Psoas muscle (tissue), 8 donors: Measurements from ENCODE around the gene TLE2. TPM values are rescaled to one million over a fixed set of nuclear protein-coding genes. Genes with fewer than 3 reads are reported as not detected.

Experiments
- ATAC-seq, 4 donors: fragments of 200-7000 bp; cut with Tn5 transposase; one replicate each; pipeline ENCODE4 v1.9.1; 2020; ENCODE audit warnings: moderate library complexity in 3 of 4, mild to moderate bottlenecking in 2 of 4
- DNase-seq, 2 donors: peaks; one replicate each; pipeline ENCODE4 v3.0.0-alpha.2; 2020
- H3K27ac ChIP-seq: fragments of 200-600 bp; one replicate; pipeline ENCODE4 v1.8.0; 2022
- H3K27me3 ChIP-seq, 3 donors: fragments of 200-600 bp in 1 of 3; one replicate each; pipeline versions ENCODE4 v1.6.1 to v1.8.0; 2013 to 2022; ENCODE audit warnings: low read length in 2 of 3, mild to moderate bottlenecking in 2 of 3, moderate library complexity in 1 of 3; ENCODE audit not compliant: insufficient read depth in 3 of 3
- H3K36me3 ChIP-seq, 2 donors: fragments of 200-600 bp in 1 of 2; one replicate each; pipeline versions ENCODE4 v1.6.1 to v1.8.0; 2013 to 2022; ENCODE audit warnings: low read depth in 1 of 2, mild to moderate bottlenecking in 1 of 2, moderate library complexity in 1 of 2; ENCODE audit not compliant: insufficient read depth in 1 of 2
- H3K4me1 ChIP-seq: fragments of 200-600 bp; one replicate; pipeline ENCODE4 v1.8.0; 2022
- H3K4me3 ChIP-seq: fragments of 200-600 bp; one replicate; pipeline ENCODE4 v1.8.0; 2022; ENCODE audit warnings: mild to moderate bottlenecking
- H3K9me3 ChIP-seq: fragments of 200-600 bp; one replicate; pipeline ENCODE4 v1.8.0; 2022
- WGBS, 3 donors: extraction: QIAGEN DNeasy Blood & Tissue Kit; methylation state at CpG; one replicate each; pipeline versions ENCODE4 v1.1.6 to v1.1.7; 2013; 5-methylcytosine and 5-hydroxymethylcytosine counted together
- intact Hi-C, 2 donors: fragments of 100-400 bp; cut with DNase I; formaldehyde crosslinking; loops; one replicate each; pipeline versions ENCODE4 v1.11.0 to v1.14.2; 2022
- long read RNA-seq, 2 donors: library from polyadenylated mRNA; unstranded; transcript quantifications; one replicate each; pipeline ENCODE4 v2.0.0, GENCODE V29; 2021
- polyA plus RNA-seq, 3 donors: library from polyadenylated mRNA; stranded (reverse); fragments of 200-250 nt; gene quantifications; one replicate each; pipeline ENCODE4 v1.2.3, GENCODE V29; 2013
- total RNA-seq, 4 donors: library from RNA; stranded (reverse); fragmentation: NEBNext Ultra II Directional in 2 of 4; extraction: Animal tissue kit (Norgen Biotek cat#: 25700) in 2 of 4; gene quantifications; one replicate each; pipeline versions ENCODE4 v1.2.1 to v1.2.4, GENCODE V29; 2021 to 2023
- TF ChIP-seq, protein P1 (sequence below): fragments of 200-600 bp; IDR thresholded peaks from one replicate; pipeline ENCODE4 v1.8.0; 2022; ENCODE audit warnings: antibody characterized with exemption
- donor health status: healthy with polysubstance abuse.
- donor health status: DM: no; HTN: no; CAD: no; lungs with moderate emphysema.
- donor health status: Bipolar disorder and iron deficiency.
- donor health status: healthy.
- donor health status: DM: yes; HTN: yes; CAD: no.
- donor health status: DM: no; HTN: no; CAD: no.
- donor health status: DM: no; HTN: no; CAD: no.
- donor health status: DM: yes; HTN: yes; CAD: no.

The TLE2 gene
- total RNA-seq (10 to 100 TPM; 28.6 to 42.5 (median 36.1) TPM), polyA plus RNA-seq (10 to 100 TPM; 23.5 to 35.1 (median 31.8) TPM)
- long read RNA-seq, donor 1, partial matches to known transcripts, result 28 of 103 reads
- long read RNA-seq, donor 1, other reads (novel, unspliced or antisense), result 75 of 103 reads
- long read RNA-seq, donor 2, partial matches to known transcripts, result 35 of 154 reads
- long read RNA-seq, donor 2, other reads (novel, unspliced or antisense), result 119 of 154 reads

DNA sequence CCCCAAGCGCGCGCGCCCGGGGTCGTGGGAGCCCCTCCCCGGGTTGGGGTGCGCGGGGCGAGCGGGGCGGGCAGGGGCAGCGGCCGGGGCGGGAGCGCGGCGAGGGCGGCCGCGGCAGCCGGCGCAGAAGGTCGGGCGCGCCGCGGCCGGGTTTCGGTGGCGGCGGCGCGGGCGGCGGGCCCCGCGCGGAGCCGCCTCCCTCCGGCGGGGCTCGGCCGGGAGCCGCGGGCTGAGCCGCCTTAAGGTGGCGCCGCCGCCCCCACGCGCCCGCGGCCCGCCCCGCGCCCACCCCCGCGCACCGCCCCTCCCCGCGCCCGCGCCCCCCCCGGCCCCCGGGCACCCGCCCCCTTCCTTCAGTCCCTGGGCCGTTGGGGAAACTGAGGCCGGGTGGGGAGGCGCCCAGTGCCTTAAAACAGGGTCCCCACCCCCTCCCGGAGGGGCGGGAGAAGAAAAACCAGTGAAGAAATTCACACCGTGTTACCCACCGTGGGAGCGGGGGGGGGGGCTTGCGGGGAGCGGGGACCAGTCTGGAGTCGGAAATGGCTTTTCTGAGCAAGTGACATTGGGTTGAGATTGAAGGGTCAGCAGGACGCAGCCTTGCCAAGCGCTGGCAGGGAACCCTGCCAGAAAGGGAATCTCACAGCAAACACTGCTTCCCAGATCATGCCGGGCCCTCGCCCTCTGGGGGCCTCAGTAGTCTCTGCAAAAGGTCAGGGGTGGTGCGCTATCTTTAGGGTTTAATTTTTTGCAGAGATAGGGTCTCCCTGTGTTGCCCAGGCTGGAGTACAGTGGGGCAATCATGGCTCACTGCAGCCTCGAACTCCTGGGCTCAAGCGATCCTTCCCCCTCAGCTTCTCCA, at the start of gene TLE2:
TSS of gene TLE2 (minus strand) at position 216 of the 859 bp plus-strand sequence. CDS start 376 bp downstream, outside the sequence.
- ATAC-seq (peak; percentile 7 to 67 (median 60)), DNase-seq (peak in 1 of 2 donors; percentile 35)
- WGBS, 3 donors, result 3 to 11% (median 10%) methylated on average over 19 to 83 of the region's 85 CpGs
- H3K27me3 ChIP-seq, result no peaks in the 10 kb centered on the region
- H3K27ac ChIP-seq, result no peak within 1 kb of the TSS
- TF ChIP-seq, protein P1, sequence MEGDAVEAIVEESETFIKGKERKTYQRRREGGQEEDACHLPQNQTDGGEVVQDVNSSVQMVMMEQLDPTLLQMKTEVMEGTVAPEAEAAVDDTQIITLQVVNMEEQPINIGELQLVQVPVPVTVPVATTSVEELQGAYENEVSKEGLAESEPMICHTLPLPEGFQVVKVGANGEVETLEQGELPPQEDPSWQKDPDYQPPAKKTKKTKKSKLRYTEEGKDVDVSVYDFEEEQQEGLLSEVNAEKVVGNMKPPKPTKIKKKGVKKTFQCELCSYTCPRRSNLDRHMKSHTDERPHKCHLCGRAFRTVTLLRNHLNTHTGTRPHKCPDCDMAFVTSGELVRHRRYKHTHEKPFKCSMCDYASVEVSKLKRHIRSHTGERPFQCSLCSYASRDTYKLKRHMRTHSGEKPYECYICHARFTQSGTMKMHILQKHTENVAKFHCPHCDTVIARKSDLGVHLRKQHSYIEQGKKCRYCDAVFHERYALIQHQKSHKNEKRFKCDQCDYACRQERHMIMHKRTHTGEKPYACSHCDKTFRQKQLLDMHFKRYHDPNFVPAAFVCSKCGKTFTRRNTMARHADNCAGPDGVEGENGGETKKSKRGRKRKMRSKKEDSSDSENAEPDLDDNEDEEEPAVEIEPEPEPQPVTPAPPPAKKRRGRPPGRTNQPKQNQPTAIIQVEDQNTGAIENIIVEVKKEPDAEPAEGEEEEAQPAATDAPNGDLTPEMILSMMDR, result no peak
- H3K4me3 ChIP-seq, result peak within 1 kb of the TSS; percentile 73
- peaks cover 0 to 6% of the 10 kb centered on the region in 2 donors for H3K36me3 ChIP-seq
- no peaks in the 10 kb centered on the region for H3K4me1 ChIP-seq
- intact Hi-C loops, result no loop called here
- H3K9me3 ChIP-seq, result no peaks in the 10 kb centered on the region

DNA sequence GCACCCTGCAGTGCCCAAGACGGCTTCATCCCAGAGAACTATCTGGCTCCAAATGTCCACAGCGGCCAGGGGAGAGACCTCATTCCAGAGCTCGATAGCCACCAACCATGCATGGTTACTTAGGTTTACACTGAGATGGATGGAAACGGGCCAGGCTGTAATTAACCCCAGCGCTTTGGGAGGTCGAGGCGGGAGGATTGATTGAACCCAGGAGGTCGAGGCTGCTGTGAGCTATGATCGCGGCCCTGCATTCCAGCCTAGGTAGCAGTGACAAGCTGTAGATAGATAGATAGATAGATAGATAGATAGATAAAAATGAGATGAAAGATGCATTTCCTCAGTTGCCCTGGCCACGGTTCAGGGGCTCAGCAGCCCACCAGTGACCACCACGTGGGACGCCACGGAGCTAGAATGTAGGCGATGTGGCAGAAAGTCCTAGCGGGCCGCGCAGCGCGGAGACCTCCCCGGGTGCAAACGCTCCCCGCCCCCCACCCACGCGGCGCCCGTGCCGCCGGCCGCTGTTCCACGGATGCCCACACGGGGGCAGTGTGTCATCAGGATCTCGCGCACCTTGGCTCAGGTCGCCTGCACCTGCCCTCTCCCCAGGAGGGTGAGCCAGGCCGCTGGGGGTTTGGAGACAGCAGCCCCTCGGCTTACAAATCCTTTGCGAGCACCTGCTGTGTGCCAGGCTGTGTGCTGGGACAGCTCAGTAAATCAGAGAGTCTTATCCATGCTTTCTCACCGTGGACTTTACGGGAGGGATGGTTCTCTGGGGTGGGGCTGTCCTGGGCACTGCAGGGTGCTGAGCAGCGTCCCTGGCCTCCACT, 46.7 kb upstream of the TLE2 start:
- ATAC-seq (peak; percentile 66 to 80 (median 70)), DNase-seq (peak; percentile 53 to 79)
- H3K4me1 ChIP-seq, result peaks cover 11% of the 10 kb centered on the region
- H3K27me3 ChIP-seq, result no peaks in the 10 kb centered on the region
- intact Hi-C loops, result loop anchor here (5.0 to 10.0 kb wide), 2 partner anchors 36 to 49 kb away; no protein-coding TSS in a partner anchor
- H3K9me3 ChIP-seq, result no peaks in the 10 kb centered on the region
- no peak overlapping the region for H3K4me3 ChIP-seq
- TF ChIP-seq, protein P1, result peak; percentile 89
- 7 to 10% (median 9%) methylated on average over 40 to 41 of the region's 41 CpGs for WGBS, 3 donors
- peak overlapping the region; percentile 36 for H3K27ac ChIP-seq
- no peaks in the 10 kb centered on the region for H3K36me3 ChIP-seq

DNA sequence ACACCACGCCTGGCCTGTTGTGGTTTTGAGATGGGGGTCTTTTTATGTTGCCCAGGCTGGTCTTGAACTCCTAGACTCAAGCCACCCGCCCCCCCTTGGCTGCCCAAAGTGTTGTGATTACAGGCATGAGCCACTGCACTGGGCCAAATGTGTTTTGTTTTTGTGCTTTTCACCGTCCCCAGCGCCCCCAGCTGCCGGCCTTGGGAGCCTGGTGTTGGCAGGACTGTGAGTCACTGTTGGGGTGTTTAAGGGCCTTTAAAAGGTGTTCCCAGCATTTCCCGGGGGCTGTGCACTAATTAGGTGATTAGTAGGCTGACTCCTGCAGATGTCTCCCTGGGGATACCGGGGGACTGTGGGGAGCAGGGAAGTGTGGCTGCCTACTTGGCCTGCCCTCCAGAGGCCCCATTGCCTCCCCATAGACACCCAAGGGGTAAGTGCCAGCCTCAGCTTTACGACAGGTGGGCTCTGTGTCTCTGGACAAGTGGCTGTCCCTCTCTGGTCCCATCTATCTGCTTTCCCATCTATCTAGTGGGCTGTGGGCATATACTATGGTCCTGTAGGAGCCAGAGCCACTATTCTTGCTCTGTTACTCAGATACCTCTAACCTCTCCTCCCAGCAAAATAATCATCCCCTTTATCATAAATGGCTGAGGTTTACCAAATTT, 45.0 kb upstream of the TLE2 start:
- peak in 1 of 4 donors; percentile 32 for ATAC-seq
- no peak overlapping the region for H3K4me3 ChIP-seq
- H3K27ac ChIP-seq, result peak overlapping the region; percentile 32
- H3K27me3 ChIP-seq, result no peaks in the 10 kb centered on the region
- H3K9me3 ChIP-seq, result no peaks in the 10 kb centered on the region
- H3K36me3 ChIP-seq, result no peaks in the 10 kb centered on the region
- 50 to 63% (median 51%) methylated on average over 7 to 8 of the region's 8 CpGs for WGBS, 3 donors
- TF ChIP-seq, protein P1, result no peak
- intact Hi-C loops, result loop anchor here in 1 of 2 donors (10.0 kb wide), 1 partner anchor 51 kb away; no protein-coding TSS in a partner anchor
- no peak for DNase-seq
- H3K4me1 ChIP-seq, result peaks cover 11% of the 10 kb centered on the region

DNA sequence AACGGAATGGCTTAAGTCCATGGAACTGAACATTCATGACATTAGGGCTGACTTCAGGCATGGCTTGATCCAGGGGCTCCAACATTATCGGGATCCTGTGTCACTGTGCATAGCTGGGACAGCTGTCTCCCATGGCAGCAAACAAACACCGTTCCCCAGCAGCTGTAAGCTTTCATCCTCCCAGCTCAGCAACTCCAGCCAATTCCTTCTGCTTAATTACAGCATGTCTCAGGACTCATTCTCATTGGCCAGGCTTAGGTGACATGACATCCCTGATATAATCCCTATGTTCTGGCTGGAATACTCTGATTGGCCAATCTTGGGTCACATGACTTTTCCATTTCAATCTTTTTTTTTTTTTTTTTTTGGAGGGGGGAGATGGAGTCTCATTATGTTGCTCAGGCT, 44.1 kb upstream of the TLE2 start:
- Histone ChIP-seq H3K4me1 (peaks cover 16% of the 10 kb centered on the region), H3K36me3 (no peaks in the 10 kb centered on the region), H3K27ac (peak overlapping the region; percentile 32), H3K9me3 (no peaks in the 10 kb centered on the region), H3K27me3 (no peaks in the 10 kb centered on the region), H3K4me3 (no peak overlapping the region)
- peak; percentile 87 to 92 (median 90) for ATAC-seq
- TF ChIP-seq, protein P1, result no peak
- intact Hi-C loops, result loop anchor here in 1 of 2 donors (10.0 kb wide), 1 partner anchor 52 kb away; no protein-coding TSS in a partner anchor
- WGBS, 3 donors, result 19 to 25% (median 25%) methylated on average over 3 of the region's 3 CpGs
- DNase-seq, result peak in 1 of 2 donors; percentile 78
